Endothelial cell of umbilical vein (primary cell): ENCODE measurements around the gene TREML4. TPM values are rescaled to one million over a fixed set of nuclear protein-coding genes. Genes with fewer than 3 reads are reported as not detected.

Experiments
- BruUV-seq: library from RNA; stranded (reverse); fragments of 400-500 nt; replicated peaks from 2 replicates; lab custom pipeline; 2021; lab: Mats Ljungman, UMichigan
- CTCF ChIA-PET: fragments of 300-600, 350-600 bp; sonication (Branson Sonifier 250); formaldehyde crosslinking; loops from one replicate; lab custom pipeline; 2021; ENCODE audit warnings: antibody characterized with exemption, inconsistent platforms; lab: Charles Lee
- POLR2A ChIA-PET: fragments of 300-600, 350-600 bp; sonication (Branson Sonifier 250); formaldehyde crosslinking; loops from one replicate; lab custom pipeline; 2021; ENCODE audit warnings: antibody characterized with exemption, inconsistent platforms; lab: Charles Lee
- DNase-seq: peaks from one replicate; pipeline ENCODE4 v3.0.0-alpha.2; 2011; ENCODE audit warnings: low read depth, low spot score
- FAIRE-seq: peaks from 2 replicates; lab custom pipeline; 2011; peaks lifted over from hg19 to GRCh38; lab: Jason Lieb, UNC
- H2AFZ ChIP-seq: 2 replicates; pipeline ENCODE4 v1.6.0; 2012; ENCODE audit warnings: low read depth, low read length, control low read depth, inconsistent platforms
- H3K27ac ChIP-seq: 2 replicates; pipeline ENCODE4 v1.5.1; 2011; ENCODE audit warnings: low read depth, mild to moderate bottlenecking, control low read depth, low read length, moderate library complexity; ENCODE audit not compliant: insufficient read depth
- H3K27me3 ChIP-seq, 2 experiments: 2 replicates each; pipeline versions ENCODE4 v1.6.0 to v1.6.1; 2011; ENCODE audit warnings: low read length in 2 of 2, mixed read lengths in 1 of 2; ENCODE audit not compliant: control insufficient read depth in 2 of 2, insufficient read depth in 2 of 2
- H3K36me3 ChIP-seq, 2 experiments: 2 replicates in 1 of 2; 3 replicates in 1 of 2; pipeline ENCODE4 v1.5.1; 2011; ENCODE audit warnings: low read length in 2 of 2, mild to moderate bottlenecking in 1 of 2, moderate library complexity in 1 of 2; ENCODE audit not compliant: control insufficient read depth in 2 of 2, insufficient read depth in 2 of 2; ENCODE audit errors: extremely low read depth in 1 of 2
- H3K4me1 ChIP-seq: 3 replicates; pipeline ENCODE4 v1.5.1; 2011; ENCODE audit warnings: mild to moderate bottlenecking, low read length; ENCODE audit not compliant: control insufficient read depth, insufficient read depth; ENCODE audit errors: extremely low read depth
- H3K4me2 ChIP-seq: 2 replicates; pipeline ENCODE4 v1.6.1; 2011; ENCODE audit warnings: low read length, control low read depth, mixed read lengths; ENCODE audit not compliant: insufficient read depth
- H3K4me3 ChIP-seq, 3 experiments: fragments of 200-600 bp in 1 of 3; sonication (generic), shearing (Covaris generic) in 1 of 3; replicated peaks in 1 of 3; 2 replicates each; pipeline ENCODE4 v1.5.1; 2011 to 2016; ENCODE audit warnings: control low read depth in 3 of 3, low read length in 3 of 3, mild to moderate bottlenecking in 2 of 3, inconsistent platforms in 1 of 3, low read depth in 1 of 3, moderate library complexity in 1 of 3; ENCODE audit not compliant: insufficient read depth in 1 of 3
- H3K79me2 ChIP-seq: 2 replicates; pipeline ENCODE4 v1.6.0; 2012; ENCODE audit warnings: low read length, inconsistent platforms; ENCODE audit not compliant: control insufficient read depth, insufficient read depth
- H3K9ac ChIP-seq: replicated peaks from 2 replicates; pipeline ENCODE3; 2011; ENCODE audit warnings: low read length, control low read depth; ENCODE audit not compliant: insufficient read depth; ENCODE audit errors: extremely low read depth
- H3K9me1 ChIP-seq: replicated peaks from 3 replicates; pipeline ENCODE4 v1.6.0; 2011; ENCODE audit warnings: mild to moderate bottlenecking, low read length; ENCODE audit not compliant: control insufficient read depth, insufficient read depth; ENCODE audit errors: extremely low read depth
- H3K9me3 ChIP-seq: replicated peaks from 2 replicates; pipeline ENCODE4 v1.5.1; 2012; ENCODE audit warnings: low read length, inconsistent platforms; ENCODE audit not compliant: control insufficient read depth, insufficient read depth
- H4K20me1 ChIP-seq: replicated peaks from 2 replicates; pipeline ENCODE3; 2011; ENCODE audit warnings: mild to moderate bottlenecking, low read length; ENCODE audit not compliant: control insufficient read depth, insufficient read depth; ENCODE audit errors: extremely low read depth
- EZH2 ChIP-seq: IDR thresholded peaks from 2 replicates; pipeline ENCODE4 v1.6.1; 2012; ENCODE audit warnings: borderline replicate concordance, low read depth, mild to moderate bottlenecking, moderate library complexity, low read length, inconsistent platforms; ENCODE audit not compliant: severe bottlenecking
- FOS ChIP-seq: IDR thresholded peaks from 2 replicates; pipeline ENCODE4 v1.6.1; 2011; ENCODE audit warnings: mild to moderate bottlenecking, low read length, moderate library complexity, borderline replicate concordance; ENCODE audit not compliant: insufficient read depth
- GATA2 ChIP-seq: IDR thresholded peaks from 2 replicates; pipeline ENCODE4 v1.7.0; 2011; ENCODE audit warnings: low read depth, mild to moderate bottlenecking, moderate library complexity, mixed read lengths, low read length; ENCODE audit not compliant: insufficient read length, insufficient read depth
- JUN ChIP-seq: IDR thresholded peaks from 2 replicates; pipeline ENCODE4 v1.6.1; 2011; ENCODE audit warnings: borderline replicate concordance, low read depth; ENCODE audit not compliant: insufficient read length, insufficient read depth
- MYC ChIP-seq: IDR thresholded peaks from one replicate; pipeline ENCODE4 v1.6.1; 2011; ENCODE audit warnings: mild to moderate bottlenecking, low read depth, low read length
- POLR2A ChIP-seq: IDR thresholded peaks from 2 replicates; pipeline ENCODE4 v1.6.1; 2012; ENCODE audit warnings: low read depth, mild to moderate bottlenecking, control low read depth, low read length
- POLR2AphosphoS5 ChIP-seq: IDR thresholded peaks from 2 replicates; pipeline ENCODE4 v1.6.1; 2012; ENCODE audit warnings: low read depth, mild to moderate bottlenecking, control low read depth, low read length, moderate library complexity; ENCODE audit not compliant: insufficient read depth
- dilution Hi-C: fragments of 300-500 bp; cut with MboI; formaldehyde crosslinking; loops from one replicate; pipeline ENCODE4 v1.15.0; 2019; ENCODE audit warnings: low sequenced_read_pairs; ENCODE audit not compliant: extremely low pct_ligation_motif_present
- intact Hi-C: fragments of 100-400 bp; cut with micrococcal nuclease; formaldehyde crosslinking; loops from one replicate; pipeline ENCODE4 v1.10.0; 2022
- polyA plus RNA-seq, 4 experiments: library from polyadenylated mRNA; depleted of rRNA in 3 of 4; stranded (reverse) in 3 of 4; unstranded in 1 of 4; fragments of >200 nt; gene quantifications; 2 replicates each; pipeline versions ENCODE4 v1.2.1 to v1.2.3, GENCODE V29; 2011 to 2012; ENCODE audit warnings: missing spikeins in 1 of 4
- total RNA-seq: library from RNA; stranded (reverse); gene quantifications from 2 replicates; pipeline ENCODE4 v1.2.3, GENCODE V29; 2021
- TF ChIP-seq, protein P1 (sequence below), 2 donors: IDR thresholded peaks; 1 replicate in 1 of 2; 2 replicates in 1 of 2; pipeline ENCODE4 v1.5.1; 2011; ENCODE audit warnings: low read length in 2 of 2, mild to moderate bottlenecking in 2 of 2, moderate library complexity in 2 of 2, control low read depth in 1 of 2, inconsistent platforms in 1 of 2, low read depth in 1 of 2; ENCODE audit not compliant: insufficient read depth in 1 of 2; ENCODE audit errors: extremely low read depth in 1 of 2
- TF ChIP-seq, protein P2 (sequence below): IDR thresholded peaks from 2 replicates; pipeline ENCODE4 v1.6.1; 2011; ENCODE audit not compliant: insufficient read depth, insufficient read length

The TREML4 gene
- total and polyA plus RNA-seq, 2 donors (not counting 3 experiments of a cell fraction or from before 2014, with no cell fraction given) = not detected

DNA sequence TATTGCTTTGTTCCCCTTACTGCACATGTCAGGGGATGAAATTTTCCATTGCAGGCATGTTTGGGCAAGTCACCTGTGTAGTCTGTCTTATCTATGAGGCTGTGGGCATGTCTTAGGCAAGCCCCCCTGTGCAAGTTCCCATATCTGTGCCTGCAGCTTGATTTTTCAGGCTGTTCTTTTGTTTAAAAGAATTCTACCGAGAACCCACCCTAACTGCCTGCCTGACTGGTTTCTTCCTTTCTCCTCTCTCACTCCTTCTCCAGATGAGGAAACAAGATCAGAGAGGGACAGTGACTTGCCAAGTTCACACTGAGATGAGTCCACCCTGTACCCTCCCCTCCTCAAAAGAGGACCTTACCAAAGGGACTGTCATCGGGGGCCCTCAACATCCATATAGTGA lies 38.2 kb upstream of the TREML4 start:
- no peak overlapping the region for H2AFZ ChIP-seq
- TF ChIP-seq POLR2A (no peak), POLR2AphosphoS5 (no peak), FOS (no peak), GATA2 (no peak), MYC (no peak), JUN (no peak), EZH2 (no peak)
- TF ChIP-seq, protein P1, sequence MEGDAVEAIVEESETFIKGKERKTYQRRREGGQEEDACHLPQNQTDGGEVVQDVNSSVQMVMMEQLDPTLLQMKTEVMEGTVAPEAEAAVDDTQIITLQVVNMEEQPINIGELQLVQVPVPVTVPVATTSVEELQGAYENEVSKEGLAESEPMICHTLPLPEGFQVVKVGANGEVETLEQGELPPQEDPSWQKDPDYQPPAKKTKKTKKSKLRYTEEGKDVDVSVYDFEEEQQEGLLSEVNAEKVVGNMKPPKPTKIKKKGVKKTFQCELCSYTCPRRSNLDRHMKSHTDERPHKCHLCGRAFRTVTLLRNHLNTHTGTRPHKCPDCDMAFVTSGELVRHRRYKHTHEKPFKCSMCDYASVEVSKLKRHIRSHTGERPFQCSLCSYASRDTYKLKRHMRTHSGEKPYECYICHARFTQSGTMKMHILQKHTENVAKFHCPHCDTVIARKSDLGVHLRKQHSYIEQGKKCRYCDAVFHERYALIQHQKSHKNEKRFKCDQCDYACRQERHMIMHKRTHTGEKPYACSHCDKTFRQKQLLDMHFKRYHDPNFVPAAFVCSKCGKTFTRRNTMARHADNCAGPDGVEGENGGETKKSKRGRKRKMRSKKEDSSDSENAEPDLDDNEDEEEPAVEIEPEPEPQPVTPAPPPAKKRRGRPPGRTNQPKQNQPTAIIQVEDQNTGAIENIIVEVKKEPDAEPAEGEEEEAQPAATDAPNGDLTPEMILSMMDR (IDR thresholded peaks at IDR 0.05; ENCODE audit: extremely low read depth in 1 of 2, insufficient read depth in 1 of 2, low read depth in 1 of 2, low read length in 2 of 2) = no peak
- TF ChIP-seq, protein P2, sequence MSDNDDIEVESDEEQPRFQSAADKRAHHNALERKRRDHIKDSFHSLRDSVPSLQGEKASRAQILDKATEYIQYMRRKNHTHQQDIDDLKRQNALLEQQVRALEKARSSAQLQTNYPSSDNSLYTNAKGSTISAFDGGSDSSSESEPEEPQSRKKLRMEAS = no peak
- H3K27ac ChIP-seq = no peak overlapping the region
- no peaks in the 10 kb centered on the region for H3K4me1 ChIP-seq
- H4K20me1 ChIP-seq = no peaks in the 10 kb centered on the region
- no peaks in the 10 kb centered on the region for H3K79me2 ChIP-seq
- DNase-seq = no peak
- no TSS peak for BruUV-seq
- no peak overlapping the region for H3K4me3 ChIP-seq
- no peaks in the 10 kb centered on the region for H3K27me3 ChIP-seq
- no peaks in the 10 kb centered on the region for H3K9me3 ChIP-seq
- no peak overlapping the region for H3K4me2 ChIP-seq
- dilution Hi-C loops = no loop called here
- H3K9ac ChIP-seq = no peak overlapping the region
- no peaks in the 10 kb centered on the region for H3K9me1 ChIP-seq
- ChIA-PET POLR2A (no interaction called here), CTCF (interaction anchor here (2.7 kb wide), 1 partner anchor 8 kb away, joined by 23 read pairs; no protein-coding TSS in a partner anchor)
- no peak for FAIRE-seq
- no peaks in the 10 kb centered on the region for H3K36me3 ChIP-seq
- intact Hi-C loops = loop anchor here (2.0 kb wide), 1 partner anchor 129 kb away; no protein-coding TSS in a partner anchor
